Stimulated activated CD4-positive, alpha-beta T cell treated with anti-CD3 and anti-CD28 coated beads, Interleukin-2, amount 100 ng/mL, for 24 hours (primary cell): ENCODE measurements around the gene MOSMO.
"Not testable (repeated sequence)": the region's sequence is repeated elsewhere in the genome, so short reads cannot be mapped to it uniquely, and the experiment has no call there.

ENCODE experiments used
- DNase-seq, 2 donors: peaks; one replicate each; pipeline ENCODE4 v3.0.0-alpha.2; 2020

The MOSMO gene

DNA sequence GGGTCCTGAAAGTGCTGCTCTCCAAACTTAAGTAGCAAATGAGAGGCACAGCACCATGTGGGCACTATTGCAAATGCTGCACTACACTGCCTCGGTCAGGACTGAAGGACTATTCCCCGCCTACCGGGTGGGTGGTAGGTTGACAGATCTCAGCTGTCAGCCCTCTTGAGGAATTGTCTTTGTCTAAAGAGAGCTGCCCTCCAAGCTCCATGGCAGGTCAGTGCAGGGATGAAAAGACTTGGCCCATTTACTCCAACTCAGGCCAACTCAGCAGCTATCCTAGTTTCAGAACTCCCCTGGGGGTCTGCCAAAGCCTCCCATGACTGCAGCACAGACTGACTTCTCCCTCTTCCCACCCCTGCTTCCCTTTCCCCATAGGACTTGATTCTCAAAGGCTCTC, 3.6 kb upstream of the MOSMO start:
- DNase-seq = no peak

DNA sequence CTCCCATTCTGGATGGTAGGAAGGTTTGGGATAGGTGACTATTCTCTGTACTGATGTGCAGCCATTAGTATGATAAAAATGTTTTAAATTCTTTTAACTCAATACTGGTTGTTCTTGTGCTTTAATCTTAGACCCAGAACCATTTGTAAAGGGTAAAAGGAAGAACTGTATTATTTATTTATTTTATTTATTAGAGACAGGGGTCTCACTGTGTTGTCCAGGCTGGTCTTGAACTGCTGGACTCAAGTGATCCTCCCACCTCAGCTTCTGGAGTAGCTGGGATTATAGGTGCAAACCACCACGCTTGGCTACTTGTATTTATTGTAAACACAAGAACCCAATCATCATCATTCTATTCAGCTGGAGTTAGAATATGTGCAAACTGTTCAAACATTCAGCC, 2.2 kb upstream of the MOSMO start:
- no peak for DNase-seq

DNA sequence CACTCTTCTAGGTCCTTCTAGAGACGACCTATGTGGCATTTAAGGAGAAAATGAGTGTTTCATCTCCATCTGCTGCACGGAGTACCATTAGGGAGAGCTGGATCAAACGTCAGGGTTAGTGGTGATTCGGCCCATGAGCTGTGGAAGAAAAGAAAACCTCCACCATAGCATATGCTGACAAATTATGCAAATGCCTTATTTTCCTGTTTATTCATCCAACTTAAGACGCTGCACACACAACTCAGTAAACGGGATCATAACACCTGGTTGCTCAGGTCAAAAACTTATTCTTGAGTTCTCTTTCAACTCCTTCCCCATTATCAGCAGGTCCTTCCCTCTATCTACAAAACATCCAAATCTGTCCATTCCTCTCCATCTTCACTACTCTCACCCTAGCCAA, 1.3 kb upstream of the MOSMO start:
- no peak for DNase-seq

DNA sequence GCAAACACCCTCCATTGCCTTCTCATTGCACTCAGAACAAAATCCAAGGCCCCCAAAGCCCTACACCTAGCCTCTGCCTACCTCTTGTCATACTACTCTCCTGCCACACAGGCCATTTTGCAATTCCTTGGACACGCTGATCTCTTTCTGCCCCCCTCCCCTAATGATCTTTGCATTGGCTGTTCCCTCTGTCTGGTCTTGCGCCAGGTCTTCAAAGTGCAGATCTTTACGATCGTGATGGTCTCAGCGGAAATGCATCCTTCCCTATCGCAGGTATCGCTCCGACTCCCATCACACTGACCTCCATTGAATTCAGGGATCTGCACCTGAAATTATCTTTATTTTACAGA, 777 bp upstream of the MOSMO start:
- DNase-seq = no peak

DNA sequence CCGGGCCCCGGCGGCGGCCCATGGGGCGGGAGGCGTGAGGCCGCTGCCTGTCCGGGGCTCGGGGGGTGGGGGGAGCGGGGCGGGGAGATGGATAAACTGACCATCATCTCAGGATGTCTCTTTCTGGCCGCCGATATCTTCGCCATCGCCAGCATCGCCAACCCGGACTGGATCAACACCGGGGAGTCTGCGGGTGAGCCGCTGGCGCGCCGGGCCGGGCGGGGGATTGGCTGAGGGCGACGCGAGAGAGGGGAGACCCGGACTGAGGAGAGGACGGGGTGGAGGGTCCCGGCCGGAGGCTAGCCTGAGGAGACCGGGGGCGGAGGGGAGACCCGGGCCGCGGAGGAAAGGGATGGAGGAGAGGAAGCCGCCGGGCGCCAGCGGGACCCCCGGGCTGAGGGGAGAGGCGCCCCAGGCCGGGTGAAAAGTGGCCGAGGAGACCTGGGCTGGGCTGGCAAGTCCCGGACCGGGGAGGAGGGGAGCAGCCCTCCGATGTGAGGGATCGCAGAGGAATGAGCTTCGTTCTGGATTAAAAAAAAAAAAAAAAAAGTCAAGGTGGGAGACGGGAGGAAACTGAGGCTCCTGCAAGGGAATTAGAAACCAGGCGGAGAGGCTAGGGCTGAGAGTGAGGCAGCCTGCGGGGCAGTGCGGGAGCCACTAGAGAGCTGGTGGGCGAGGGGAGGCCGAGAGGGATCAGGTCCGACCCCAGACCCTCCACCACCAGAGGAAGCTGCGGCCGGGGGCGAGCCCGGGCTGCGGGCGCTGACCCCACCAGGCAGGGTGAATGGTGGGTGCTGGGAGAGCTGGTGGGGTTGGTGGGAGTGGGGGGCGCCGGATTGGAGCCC, 526 bp downstream of the MOSMO start:
- peak; percentile 30 to 42 for DNase-seq

DNA sequence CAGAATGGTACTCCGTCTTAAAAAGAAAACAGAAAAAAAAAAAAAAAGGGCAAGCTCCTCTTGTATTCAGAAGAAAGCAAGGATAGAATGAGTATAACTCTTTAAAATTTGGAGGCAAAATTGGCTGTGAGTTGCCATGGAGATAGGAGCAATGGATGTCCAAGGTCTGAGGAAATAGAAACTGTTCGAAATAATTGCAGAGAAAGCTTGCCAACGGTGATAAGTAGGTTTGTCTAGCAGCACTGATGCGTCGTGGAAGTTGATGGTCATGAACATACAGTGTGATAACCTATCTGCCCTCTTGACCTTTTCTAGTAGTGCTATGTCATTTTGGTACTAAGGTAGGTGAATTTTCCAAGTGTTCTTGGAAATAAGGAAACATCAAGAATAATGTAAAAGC, 3.0 kb downstream of the MOSMO start:
- no peak for DNase-seq

DNA sequence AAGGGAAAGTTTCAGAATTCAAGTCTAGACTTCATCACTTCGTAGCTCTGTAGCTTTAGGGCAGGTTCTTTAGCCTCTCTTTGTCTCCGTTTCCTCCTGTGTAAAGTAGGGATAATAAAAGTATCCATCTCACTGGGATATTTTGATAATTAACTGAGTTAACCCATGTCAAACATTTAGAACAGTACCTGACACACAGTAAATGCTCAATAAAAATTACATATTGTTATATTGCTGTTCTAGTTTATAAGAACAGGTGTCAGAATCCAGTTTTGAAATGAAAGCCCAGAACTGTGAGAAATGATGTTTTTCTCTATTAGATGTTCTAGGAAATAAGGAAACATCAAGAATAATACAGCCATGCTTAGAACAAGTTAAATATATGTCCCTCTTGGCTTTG, 4.3 kb downstream of the MOSMO start:
- DNase-seq = no peak

DNA sequence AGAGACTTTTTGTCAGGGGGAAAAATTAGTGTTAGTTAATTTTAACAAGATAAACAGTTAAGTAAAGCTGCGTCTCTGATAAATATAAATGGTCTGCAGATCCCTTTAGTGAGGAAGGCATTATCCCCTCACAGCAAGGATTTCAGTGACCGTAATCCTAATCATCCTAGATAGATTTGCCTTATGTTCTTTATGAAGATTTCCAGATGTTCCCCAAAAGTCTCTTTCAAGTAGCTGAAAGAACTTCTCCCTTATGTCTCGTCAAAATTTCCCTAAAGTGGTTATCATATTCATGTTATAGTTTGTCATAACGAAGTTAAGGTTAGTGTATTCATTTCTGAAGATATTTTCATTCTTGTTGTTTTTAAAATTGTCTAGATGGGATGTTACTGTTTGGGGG, 5.6 kb downstream of the MOSMO start:
- no peak for DNase-seq

DNA sequence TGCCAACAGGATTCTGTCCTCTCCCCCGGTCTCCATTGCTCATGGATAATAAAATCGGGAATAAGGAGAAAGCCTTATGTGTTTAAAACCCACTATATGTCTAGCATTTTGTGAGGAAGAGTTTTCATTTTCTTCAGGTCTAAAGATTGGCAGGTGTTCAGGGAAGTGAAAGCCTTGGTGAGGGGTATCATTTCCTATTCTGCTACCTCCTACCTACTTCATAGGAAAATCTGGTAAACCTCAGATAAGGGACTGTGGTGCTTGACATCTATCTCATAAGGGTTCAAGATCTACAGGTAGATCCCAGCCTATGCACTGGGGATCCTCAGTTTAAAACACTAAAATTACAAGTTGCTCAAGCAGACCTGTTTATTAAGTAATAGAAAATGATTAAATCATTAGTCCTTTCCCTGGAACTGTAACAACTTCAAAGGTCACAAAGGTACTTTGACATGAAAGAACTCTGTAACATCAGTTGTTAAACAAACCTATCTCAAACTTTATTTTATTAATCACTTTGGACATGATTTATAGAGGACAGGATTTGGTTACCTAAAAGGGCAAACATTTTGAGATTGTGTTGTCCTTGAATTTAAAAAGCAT, 6.5 kb downstream of the MOSMO start:
- no peak for DNase-seq

DNA sequence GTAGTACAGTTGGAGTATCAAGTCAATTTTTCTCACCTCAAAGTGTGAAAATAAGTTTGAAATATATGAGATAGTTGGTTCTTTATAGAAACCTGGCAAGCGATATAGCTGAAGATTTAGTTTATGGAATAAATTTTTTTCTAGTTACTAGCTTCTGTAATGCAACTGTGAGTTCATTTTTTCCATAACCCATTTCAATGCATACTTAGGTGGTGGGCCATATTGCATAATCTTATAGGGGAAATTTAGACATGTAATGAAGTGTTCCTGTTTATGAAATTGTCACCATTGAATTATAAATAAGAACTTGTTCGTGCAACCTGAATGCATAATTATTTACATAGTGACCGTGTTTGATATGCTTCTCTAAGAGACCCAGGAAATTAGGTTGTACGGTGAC, 9.0 kb downstream of the MOSMO start:
- no peak for DNase-seq

DNA sequence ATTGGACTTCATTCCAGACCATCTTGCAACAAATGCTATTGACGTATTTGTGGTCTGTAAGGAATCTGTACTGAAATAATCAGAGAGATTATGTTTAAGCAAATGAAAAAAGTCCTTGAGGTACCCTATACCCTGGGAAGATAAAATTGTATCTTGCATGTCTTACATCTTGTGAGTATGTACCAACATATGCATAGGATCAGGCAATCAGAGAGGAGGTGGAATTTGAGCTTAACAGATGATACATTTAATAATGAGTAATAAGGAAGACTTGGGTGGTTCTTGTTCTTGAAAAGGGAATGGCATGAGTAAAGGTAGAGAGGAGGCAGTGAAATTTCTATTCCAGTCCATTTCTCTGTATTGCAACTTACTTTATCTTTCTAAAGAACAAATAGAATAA, 10.6 kb downstream of the MOSMO start:
- DNase-seq = no peak

DNA sequence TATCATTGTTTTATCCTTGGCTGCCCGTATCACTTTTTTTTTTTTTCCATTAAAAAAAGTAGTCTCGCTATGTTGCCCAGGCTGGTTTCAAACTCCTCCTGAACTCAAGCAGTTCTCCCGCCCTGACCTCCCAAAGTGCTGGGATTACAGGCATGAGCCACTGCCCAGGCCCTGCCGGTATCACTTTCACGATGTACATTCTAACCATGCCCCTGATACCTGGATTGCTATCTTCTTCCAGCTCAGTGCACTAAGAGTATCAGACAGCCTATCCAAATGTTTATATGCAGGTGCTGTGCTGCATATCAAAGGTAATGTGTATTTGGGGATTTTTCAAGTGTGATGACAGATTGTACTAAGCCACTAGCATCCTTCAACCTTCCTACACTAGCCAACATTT, 14.2 kb downstream of the MOSMO start:
- no peak for DNase-seq

DNA sequence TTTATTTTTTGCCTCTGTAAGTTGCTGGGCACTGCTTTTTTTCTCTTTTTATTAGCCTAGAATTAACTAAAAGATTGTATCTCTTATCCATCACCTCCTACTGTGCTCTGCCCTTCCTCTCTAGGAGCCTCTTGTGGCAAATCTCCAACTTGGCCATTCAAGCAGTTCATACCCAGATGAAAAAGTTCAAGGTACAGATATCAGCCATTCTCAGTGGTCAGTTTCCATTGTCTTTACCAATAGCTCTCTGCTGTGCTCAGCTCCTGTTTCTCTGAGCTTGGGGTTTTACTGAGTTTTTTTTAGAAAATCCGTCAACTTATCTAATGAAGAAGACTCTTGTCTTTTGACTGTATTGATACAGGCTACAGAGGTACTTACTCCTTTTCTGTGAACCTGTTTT, 15.6 kb downstream of the MOSMO start:
- no peak for DNase-seq

DNA sequence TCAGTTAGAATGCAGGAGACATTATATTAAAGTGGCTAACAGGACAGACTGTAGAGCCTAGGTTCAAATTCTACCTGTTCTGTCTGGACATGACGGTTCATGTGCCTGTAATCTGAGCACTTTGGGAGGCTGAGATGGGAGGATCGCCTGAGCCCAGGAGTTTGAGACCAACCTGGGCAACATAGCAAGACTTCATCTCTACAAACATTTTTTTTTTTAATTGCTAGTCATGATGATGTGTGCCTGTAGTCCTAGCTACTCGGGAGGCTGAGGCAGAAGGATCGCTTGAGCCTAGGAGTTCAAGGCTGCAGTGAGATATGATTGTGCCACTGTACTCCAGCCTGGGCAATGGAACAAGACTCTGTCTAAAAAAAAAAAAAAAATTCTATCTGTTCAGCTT, 16.9 kb downstream of the MOSMO start:
- DNase-seq = not testable (repeated sequence)

DNA sequence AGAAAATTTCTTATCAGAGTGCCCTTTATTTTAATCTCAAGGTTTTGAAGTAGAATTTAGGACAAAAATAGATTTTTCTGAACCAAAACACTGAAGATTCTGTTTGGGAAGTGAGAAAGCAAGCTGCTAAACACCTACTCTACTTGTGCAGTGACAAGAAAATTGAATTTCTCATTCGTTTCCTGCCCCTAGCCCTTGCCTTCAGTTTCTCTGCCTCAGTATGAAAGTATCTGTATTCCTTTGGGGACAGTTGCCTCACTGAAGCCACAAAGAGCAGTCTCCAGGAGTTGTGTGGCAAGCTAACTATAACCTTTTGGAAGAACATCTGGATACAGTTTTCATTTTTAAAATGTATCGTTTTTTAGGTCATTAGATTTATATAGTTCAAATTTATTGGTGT, 19.7 kb downstream of the MOSMO start:
- DNase-seq = no peak

DNA sequence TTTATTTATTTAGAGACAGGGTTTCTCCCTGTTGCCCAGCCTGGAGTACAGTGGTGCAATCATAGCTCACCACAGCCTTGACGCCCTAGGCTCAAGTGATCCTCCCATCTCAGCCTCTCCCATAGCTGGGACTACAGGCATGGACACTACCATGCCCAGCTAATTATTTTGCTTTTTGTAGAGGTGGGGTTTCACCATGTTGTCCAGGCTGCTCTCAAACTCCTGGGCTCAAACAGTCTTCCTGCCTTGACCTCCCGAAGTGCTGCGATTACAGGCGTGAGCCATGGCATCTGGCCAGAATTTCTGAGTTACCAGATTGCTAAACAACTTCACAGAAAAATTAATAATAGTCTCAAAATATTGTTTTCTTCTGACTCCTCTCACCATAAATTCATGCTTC, 21.7 kb downstream of the MOSMO start:
- no peak for DNase-seq

DNA sequence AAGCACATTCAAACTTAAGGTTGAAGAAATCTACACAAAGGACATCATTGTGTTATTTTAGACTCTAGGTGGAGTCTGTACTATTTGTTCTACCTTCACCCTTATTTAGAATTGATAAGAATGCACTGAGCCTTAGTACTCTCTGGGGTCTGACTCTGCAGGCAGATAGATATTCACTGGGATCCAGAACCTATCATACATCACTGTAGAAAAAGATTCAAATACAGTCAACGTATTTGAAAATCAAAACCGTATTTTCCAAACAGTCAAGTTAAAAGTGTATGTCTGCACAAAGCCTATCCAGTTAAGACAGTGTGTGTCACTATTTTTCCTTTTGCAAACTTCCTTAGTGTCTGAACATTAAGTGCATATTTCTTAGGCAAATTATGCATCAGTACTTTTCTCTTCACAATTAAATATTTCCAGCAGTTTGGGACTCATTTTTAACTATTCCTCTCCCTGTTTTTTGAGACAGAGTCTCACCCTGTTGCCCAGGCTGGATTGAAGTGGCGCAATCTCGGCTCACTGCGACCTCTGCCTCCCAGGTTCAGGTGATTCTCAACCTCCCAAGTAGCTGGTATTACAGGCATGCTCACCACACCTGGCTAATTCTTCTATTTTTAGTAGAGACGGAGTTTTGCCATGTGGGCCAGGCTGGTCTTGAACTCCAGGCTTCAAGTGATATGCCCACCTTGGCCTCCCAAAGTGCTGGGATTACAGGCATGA, 22.3 kb downstream of the MOSMO start:
- no peak for DNase-seq

DNA sequence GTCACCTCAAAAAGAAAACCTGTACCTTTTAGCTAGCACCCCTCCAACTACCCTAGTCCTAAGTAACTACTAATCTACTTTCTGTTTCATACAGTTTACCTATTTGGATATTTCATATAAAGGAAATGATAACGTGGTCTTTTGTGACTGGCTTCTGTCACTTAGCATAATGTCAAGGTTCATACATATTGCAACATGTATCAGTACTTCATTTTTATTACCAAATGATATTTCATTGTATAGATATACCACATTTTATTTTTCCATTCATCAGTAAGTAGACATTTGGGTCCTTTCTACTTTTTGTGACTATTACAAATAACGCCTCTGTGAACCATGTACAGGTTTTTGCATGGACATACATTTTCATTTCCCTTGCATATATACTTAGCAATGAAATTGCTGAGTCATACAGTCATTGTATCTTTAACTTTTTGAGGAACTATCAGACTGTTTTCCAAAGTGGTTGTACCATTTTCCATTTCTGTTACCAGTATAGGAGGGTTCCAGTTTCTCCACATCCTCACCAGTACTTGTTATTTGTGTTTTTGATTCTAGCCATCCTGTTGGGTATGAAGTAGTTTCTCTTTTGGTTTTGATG, 23.7 kb downstream of the MOSMO start:
- no peak for DNase-seq

DNA sequence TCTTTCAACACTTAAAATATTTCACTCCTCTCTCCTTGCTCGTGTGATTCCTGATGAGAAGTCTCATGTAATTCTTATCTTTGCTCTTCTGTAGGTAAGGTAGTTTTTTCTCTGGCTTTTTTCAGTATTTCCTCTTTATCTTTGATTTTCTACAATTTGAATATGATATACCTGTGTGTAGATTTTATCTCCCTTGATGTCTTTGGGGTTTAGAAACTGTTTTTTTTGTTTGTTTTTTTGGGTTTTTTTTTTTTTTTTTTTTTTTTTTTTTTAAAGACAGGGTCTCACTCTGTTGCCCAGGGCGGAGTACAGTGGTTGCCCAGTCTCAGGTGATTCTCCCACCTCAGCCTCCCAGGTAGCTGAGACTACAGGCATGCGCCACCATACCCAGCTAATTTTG, 26.6 kb downstream of the MOSMO start:
- no peak for DNase-seq

DNA sequence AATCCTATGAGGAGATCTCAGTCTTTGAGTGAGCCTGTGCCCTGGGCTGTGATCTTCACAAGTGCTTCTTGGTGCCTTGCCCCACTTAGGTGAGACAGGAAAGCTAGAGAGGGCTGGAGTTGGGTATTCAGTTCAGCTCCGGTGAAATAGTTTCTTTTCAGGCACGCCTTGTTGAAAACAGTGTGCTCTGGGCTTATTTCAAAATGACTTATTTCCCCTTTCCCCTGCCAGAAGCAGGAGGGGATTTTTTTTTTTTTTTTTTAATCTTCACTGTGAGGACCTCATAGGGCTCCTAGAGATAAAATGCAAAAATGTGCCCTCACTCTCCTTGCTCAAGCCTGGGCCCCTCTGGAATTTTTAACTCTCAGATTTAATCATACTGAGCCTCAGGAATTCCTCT, 27.2 kb downstream of the MOSMO start:
- DNase-seq = no peak

DNA sequence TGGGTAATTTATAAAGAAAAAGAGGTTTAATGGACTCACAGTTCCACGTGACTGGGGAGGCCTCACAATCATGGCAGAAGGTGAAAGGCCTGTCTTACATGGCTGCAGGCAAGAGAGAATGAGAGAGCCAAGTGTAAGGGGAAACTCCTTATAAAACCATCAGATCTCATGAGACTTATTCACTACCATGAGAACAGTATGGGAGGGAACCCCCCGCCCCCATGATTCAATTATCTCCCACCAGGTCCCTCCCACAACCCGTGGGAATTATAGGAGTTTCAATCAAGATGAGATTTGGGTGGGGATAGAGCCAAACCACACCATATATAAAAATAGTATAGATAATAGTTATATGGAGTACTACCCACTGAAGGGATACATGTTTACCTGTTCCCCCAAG, 36.0 kb downstream of the MOSMO start:
- not testable (repeated sequence) for DNase-seq

DNA sequence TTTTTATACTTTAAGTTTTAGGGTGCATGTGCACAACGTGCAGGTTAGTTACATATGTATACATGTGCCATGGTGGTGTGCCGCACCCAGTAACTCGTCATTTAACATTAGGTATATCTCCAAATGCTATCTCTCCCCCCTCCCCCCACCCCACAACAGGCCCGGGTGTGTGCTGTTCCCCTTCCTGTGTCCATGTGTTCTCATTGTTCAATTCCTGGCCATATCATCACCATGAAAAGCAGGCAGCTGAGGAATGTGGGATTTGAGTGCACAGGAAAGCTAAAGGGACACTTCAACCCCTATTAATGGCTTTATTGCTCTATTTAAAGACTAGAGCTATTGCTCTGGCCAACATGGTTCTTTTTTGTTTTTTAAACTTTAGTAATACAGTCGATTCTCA, 38.0 kb downstream of the MOSMO start:
- DNase-seq = not testable (repeated sequence)

DNA sequence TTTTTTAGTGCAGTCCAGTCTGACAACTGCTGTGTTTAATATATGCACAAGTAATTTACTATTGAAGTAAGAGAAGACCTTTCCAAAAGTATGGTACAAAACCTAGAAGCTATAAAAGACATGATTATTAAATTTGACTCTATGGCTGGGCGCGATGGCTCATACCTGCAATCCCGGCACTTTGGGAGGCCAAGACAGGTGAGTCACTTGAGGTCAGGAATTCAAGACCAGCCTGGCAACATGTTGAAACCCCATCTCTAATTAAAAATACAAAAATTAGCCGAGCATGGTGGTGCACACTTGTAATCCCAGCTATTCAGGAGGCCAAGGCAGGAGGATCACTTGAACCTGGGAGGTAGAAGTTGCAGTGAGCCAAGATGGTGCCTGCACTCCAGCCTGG, 43.1 kb downstream of the MOSMO start:
- DNase-seq = no peak

DNA sequence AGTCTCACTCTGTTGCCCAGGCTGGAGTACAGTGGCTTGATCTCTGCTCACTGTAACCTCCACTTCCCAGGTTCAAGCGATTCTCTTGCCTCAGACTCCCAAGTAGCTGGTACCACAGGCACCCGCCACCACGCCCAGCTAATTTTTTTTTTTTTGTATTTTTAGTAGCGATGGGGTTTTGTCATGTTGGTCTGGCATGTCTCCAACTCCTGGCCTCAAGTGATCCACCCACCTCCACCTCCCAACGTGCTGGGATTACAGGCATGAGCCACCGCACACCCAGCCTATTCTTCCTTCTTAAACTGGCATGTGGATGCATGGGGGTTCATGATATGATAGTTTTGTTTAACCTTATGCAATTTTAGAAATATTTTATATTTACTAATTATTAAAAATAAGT, 45.1 kb downstream of the MOSMO start:
- DNase-seq = no peak
